ENCODE data around the gene L3HYPDH.

Gene L3HYPDH

DNA sequence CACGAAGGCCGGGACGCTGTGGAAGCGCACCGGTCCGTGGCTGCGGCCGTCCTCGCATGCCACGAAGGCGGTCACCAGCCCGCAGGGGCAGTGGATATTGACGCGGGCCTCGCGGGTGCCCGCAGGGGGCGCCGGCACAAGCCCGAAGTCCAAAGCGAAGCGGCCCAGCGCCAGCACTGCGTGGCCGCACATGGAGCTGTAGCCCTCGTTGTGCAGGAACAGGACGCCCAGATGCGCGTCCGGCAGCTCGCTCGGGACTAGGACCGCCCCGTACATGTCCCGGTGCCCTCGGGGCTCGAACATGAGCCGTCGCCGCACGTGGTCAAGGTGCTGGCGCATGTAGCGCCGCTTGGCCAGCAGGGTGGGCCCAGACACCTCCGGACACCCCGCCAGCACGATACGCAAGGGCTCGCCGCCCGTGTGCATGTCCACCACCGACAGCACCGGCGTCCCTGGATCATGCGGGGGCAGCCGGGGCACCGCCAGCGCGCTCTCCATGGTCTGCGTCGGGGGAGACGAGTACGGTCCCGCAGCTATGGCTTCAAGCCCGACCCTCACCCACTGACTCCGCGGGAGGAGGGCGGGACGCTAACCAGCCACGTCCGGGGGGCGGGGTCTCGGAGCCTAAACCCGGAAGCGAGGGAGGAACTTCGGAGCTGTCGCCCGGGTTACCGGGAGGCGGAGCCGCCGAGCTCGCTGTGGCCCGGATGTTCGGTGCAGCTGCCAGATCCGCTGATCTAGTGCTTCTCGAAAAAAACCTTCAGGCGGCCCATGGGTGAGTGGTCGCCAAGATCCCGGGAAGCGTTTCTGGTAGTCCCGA, at the start of gene L3HYPDH, which contains the start of gene JKAMP:
Gene L3HYPDH, minus strand, starts transcription at position 590 of the 820 bp plus-strand sequence. Its CDS starts 92 bp downstream, at position 498.
Gene JKAMP, plus strand, starts transcription at position 699 of the 820 bp plus-strand sequence. Its CDS starts 73 bp downstream, at position 772.
- TF ChIP-seq FOXM1 (IDR thresholded peaks at IDR 0.05; ENCODE audit: borderline replicate concordance, low read depth), result no peak
- TF ChIP-seq ZBTB7A (IDR thresholded peaks at IDR 0.05; ENCODE audit: low read depth), result peak; percentile 94
- no peak for TF ChIP-seq CREB1 (IDR thresholded peaks at IDR 0.05; ENCODE audit: low read depth)
- no peak; the same call in 1 of the 2 replicates for TF ChIP-seq EGR1 (IDR thresholded peaks at IDR 0.05)
- TF ChIP-seq, protein P1, sequence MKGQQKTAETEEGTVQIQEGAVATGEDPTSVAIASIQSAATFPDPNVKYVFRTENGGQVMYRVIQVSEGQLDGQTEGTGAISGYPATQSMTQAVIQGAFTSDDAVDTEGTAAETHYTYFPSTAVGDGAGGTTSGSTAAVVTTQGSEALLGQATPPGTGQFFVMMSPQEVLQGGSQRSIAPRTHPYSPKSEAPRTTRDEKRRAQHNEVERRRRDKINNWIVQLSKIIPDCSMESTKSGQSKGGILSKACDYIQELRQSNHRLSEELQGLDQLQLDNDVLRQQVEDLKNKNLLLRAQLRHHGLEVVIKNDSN (IDR thresholded peaks at IDR 0.05), result peak; percentile 74; the same call in 1 of the 2 replicates
- TF ChIP-seq NFIC (IDR thresholded peaks at IDR 0.05), result 0 out of 2 replicates have a peak, but pooled peaks have one; percentile 11
- no peak; the same call in 1 of the 2 replicates for TF ChIP-seq CEBPB (IDR thresholded peaks at IDR 0.05)
- TF ChIP-seq, protein P2, sequence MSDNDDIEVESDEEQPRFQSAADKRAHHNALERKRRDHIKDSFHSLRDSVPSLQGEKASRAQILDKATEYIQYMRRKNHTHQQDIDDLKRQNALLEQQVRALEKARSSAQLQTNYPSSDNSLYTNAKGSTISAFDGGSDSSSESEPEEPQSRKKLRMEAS (IDR thresholded peaks at IDR 0.05), result peak; percentile 99
- no peak for TF ChIP-seq TEAD4 (IDR thresholded peaks at IDR 0.05)
- no peak for TF ChIP-seq EP300 (IDR thresholded peaks at IDR 0.05; ENCODE audit: borderline replicate concordance)
- no peak for TF ChIP-seq RAD21 (IDR thresholded peaks at IDR 0.05; ENCODE audit: low read depth)
- TF ChIP-seq, protein P3, sequence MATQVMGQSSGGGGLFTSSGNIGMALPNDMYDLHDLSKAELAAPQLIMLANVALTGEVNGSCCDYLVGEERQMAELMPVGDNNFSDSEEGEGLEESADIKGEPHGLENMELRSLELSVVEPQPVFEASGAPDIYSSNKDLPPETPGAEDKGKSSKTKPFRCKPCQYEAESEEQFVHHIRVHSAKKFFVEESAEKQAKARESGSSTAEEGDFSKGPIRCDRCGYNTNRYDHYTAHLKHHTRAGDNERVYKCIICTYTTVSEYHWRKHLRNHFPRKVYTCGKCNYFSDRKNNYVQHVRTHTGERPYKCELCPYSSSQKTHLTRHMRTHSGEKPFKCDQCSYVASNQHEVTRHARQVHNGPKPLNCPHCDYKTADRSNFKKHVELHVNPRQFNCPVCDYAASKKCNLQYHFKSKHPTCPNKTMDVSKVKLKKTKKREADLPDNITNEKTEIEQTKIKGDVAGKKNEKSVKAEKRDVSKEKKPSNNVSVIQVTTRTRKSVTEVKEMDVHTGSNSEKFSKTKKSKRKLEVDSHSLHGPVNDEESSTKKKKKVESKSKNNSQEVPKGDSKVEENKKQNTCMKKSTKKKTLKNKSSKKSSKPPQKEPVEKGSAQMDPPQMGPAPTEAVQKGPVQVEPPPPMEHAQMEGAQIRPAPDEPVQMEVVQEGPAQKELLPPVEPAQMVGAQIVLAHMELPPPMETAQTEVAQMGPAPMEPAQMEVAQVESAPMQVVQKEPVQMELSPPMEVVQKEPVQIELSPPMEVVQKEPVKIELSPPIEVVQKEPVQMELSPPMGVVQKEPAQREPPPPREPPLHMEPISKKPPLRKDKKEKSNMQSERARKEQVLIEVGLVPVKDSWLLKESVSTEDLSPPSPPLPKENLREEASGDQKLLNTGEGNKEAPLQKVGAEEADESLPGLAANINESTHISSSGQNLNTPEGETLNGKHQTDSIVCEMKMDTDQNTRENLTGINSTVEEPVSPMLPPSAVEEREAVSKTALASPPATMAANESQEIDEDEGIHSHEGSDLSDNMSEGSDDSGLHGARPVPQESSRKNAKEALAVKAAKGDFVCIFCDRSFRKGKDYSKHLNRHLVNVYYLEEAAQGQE (IDR thresholded peaks at IDR 0.05; ENCODE audit: low read depth), result peak; percentile 39
- TF ChIP-seq TCF12 (IDR thresholded peaks at IDR 0.05; ENCODE audit: low read depth), result peak; percentile 60
- peak; percentile 16; the same call in 1 of the 2 replicates for TF ChIP-seq YY1 (IDR thresholded peaks at IDR 0.05; ENCODE audit: low read depth)
- TF ChIP-seq TAF1 (IDR thresholded peaks at IDR 0.05; ENCODE audit: low read depth), result peak; percentile 43

DNA sequence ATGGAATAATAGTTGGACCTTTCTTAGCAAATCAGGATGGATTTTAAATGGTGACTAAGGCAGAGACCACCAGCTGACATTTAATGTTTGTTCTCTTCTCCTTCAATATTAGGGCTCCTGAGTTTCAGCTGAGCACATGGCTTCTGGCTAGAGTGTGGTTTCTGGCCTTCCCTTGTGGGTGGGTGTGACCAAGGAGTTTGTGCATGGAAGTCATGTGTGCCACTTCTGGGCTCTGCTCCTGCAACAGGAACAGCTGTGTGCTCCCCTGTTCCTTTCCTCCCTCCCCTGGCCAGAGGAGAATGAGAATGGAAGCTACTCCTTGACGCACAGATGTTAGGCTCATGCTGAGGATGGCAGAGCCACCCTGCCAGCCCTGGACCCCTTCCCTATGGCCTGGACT, 48.2 kb upstream of the L3HYPDH start:
- TF ChIP-seq FOXM1 (IDR thresholded peaks at IDR 0.05; ENCODE audit: borderline replicate concordance, low read depth) (no peak), TCF12 (IDR thresholded peaks at IDR 0.05; ENCODE audit: low read depth) (no peak), CEBPB (IDR thresholded peaks at IDR 0.05) (no peak), TEAD4 (IDR thresholded peaks at IDR 0.05) (no peak), EGR1 (IDR thresholded peaks at IDR 0.05) (no peak), ZBTB7A (IDR thresholded peaks at IDR 0.05; ENCODE audit: low read depth) (no peak), EP300 (IDR thresholded peaks at IDR 0.05; ENCODE audit: borderline replicate concordance) (no peak), NFIC (IDR thresholded peaks at IDR 0.05) (no peak), TAF1 (IDR thresholded peaks at IDR 0.05; ENCODE audit: low read depth) (no peak)
- TF ChIP-seq, protein P3 (IDR thresholded peaks at IDR 0.05; ENCODE audit: low read depth), result no peak
- TF ChIP-seq, protein P2 (IDR thresholded peaks at IDR 0.05), result no peak
- TF ChIP-seq, protein P1 (IDR thresholded peaks at IDR 0.05), result no peak

DNA sequence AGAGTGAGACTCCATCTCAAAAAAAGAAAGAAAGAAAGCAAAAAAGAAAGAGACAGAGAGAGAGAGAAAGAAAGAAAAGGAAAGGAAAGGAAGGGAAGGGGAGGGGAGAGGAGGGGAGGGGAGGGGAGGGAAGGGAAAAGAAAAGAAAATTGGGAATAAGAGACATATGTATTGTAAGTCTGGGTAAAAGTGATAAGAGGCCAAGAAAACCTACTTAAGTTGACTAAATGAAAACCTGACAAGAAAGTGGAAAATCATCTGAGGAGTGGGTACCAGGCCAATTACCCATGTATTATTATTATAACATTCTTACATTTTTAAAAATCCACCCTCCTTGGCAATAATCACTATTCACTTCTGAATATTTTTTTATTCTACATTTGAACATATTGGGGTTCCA, 46.1 kb upstream of the L3HYPDH start:
- TF ChIP-seq CEBPB (IDR thresholded peaks at IDR 0.05), result no peak

DNA sequence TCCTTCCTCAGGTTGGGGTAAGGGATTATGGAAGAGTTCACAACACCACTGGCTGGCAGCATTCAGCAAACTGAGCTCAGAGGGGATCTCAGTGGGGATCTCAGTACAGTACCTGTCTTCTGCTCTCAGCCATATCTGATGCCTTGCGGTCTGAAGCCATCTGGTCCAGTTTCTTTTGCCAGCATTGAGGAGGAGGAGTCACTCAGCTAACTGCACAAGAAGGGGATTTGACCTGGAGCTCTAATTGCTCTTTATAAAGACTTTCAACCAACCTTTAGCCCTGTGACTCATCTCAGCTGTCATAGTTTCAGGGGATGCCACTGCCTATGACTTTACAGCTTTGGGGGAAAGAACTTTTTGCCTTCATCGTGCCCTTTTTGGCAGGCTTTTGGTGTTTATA, 45.0 kb upstream of the L3HYPDH start:
- TF ChIP-seq TAF1 (IDR thresholded peaks at IDR 0.05; ENCODE audit: low read depth), result no peak
- no peak for TF ChIP-seq RAD21 (IDR thresholded peaks at IDR 0.05; ENCODE audit: low read depth)
- TF ChIP-seq, protein P3 (IDR thresholded peaks at IDR 0.05; ENCODE audit: low read depth), result no peak
- no peak for TF ChIP-seq CEBPB (IDR thresholded peaks at IDR 0.05)
